ENCODE measurements around the gene ABCD2.

GRCh38 chr12:39581592-39581991 lies 38.0 kb downstream of the ABCD2 start:
- TF ChIP-seq, protein P1, sequence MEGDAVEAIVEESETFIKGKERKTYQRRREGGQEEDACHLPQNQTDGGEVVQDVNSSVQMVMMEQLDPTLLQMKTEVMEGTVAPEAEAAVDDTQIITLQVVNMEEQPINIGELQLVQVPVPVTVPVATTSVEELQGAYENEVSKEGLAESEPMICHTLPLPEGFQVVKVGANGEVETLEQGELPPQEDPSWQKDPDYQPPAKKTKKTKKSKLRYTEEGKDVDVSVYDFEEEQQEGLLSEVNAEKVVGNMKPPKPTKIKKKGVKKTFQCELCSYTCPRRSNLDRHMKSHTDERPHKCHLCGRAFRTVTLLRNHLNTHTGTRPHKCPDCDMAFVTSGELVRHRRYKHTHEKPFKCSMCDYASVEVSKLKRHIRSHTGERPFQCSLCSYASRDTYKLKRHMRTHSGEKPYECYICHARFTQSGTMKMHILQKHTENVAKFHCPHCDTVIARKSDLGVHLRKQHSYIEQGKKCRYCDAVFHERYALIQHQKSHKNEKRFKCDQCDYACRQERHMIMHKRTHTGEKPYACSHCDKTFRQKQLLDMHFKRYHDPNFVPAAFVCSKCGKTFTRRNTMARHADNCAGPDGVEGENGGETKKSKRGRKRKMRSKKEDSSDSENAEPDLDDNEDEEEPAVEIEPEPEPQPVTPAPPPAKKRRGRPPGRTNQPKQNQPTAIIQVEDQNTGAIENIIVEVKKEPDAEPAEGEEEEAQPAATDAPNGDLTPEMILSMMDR (conservative IDR thresholded peaks at IDR 0.05; ENCODE audit: low read length), result no peak
- no peak for TF ChIP-seq EZH2phosphoT487 (IDR thresholded peaks at IDR 0.05; ENCODE audit: borderline replicate concordance)

Data from Loucy (cell line).